Activated CD4-positive, alpha-beta T cell treated with anti-CD3 and anti-CD28 coated beads, Interleukin-2, amount 10 ng/mL, durations not matched to agents 24 days and 14 days (primary cell): Measurements from ENCODE around the gene TEKT3. TPM values are rescaled to one million over a fixed set of nuclear protein-coding genes. Genes with fewer than 3 reads are reported as not detected.

Experiments
- DNase-seq: peaks from one replicate; pipeline ENCODE4 v3.0.0; 2022
- H3K27ac Mint-ChIP-seq: one replicate; pipeline ENCODE4 v1.8.0; 2022; ENCODE audit warnings: mild to moderate bottlenecking, mixed read lengths
- H3K27me3 Mint-ChIP-seq: one replicate; pipeline ENCODE4 v1.8.0; 2022; ENCODE audit warnings: mixed read lengths
- H3K36me3 Mint-ChIP-seq: one replicate; pipeline ENCODE4 v1.8.0; 2022; ENCODE audit warnings: low read depth, mild to moderate bottlenecking, mixed read lengths
- H3K4me1 Mint-ChIP-seq: one replicate; pipeline ENCODE4 v1.8.0; 2021; ENCODE audit warnings: mixed read lengths
- H3K4me3 Mint-ChIP-seq: one replicate; pipeline ENCODE4 v1.8.0; 2022; ENCODE audit warnings: mild to moderate bottlenecking, moderate library complexity, mixed read lengths
- H3K9me3 Mint-ChIP-seq: one replicate; pipeline ENCODE4 v1.8.0; 2021; ENCODE audit warnings: mixed read lengths
- intact Hi-C: fragments of 100-400 bp; cut with micrococcal nuclease; formaldehyde crosslinking; loops from one replicate; pipeline ENCODE4 v1.15.1; 2023
- total RNA-seq: library from RNA; stranded (reverse); gene quantifications from 2 replicates; pipeline ENCODE4 v1.2.3, GENCODE V29; 2022

TEKT3 gene
- not detected in 2 replicates for total RNA-seq

DNA sequence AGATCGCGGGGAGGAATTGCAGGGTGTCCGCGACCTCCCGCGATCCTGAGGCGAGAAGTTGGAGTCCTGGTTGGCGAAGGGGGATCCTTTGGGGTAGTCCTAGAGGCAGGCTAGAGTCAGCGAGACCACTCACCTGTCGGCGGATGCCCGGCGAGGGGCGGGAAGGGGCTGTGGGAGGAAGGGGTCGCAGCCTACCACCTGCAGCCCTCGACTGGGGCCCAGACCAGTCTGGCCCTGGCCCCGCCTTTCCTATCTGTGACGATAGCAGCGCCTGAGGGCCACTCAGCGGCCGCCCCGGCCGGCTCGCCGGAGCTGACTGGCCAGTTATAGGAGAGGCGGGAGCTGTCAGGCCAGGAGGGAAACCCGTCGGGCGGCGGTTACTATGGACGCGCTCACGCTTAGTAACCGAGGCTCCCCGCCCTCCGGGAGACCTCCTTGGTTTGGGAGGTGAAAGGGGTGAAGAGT lies at the start of gene TEKT3:
Gene TEKT3, minus strand, starts transcription at position 213 of the 465 bp plus-strand sequence. CDS start 10,012 bp downstream, outside the sequence.
- Mint-ChIP-seq H3K9me3 (no peaks in the 10 kb centered on the region), H3K27me3 (peaks cover 59% of the 10 kb centered on the region), H3K4me3 (no peak within 1 kb of the TSS), H3K4me1 (peaks cover 4% of the 10 kb centered on the region), H3K27ac (no peak within 1 kb of the TSS), H3K36me3 (no peaks in the 10 kb centered on the region)
- intact Hi-C loops, result no loop called here
- DNase-seq, result peak; percentile 57

DNA sequence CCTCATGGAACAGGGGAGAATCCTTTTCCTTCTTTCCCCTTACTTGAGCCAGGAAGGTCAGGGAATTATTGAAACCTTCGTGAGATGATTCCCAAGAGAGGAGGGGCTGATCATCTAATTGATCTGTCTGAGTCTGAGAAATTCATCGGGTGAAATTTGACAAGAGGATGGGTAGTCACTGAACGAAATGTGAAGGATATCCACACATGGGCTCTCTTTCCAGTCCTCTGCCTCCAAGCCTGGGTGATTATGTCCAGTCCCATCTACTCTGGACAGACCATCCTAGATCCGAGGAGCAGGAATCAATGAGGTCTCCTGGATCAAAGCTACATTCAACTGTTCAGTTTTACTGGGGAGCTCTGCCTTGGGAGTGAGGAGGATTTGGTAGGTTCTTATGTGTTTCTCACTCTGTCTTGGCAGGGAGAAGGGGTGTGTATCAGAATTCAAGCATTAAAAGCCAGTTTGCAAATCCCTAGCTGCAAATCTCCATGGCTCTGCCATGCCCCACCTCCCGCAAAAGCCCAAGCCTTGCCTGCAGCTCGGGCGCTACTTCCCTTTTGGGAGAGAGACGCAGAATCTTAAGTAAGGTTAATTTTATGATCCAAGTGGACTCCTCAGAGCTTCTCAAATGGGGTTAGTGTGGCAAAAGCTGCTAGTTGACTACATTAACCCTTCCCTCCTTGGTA lies 47.1 kb upstream of the TEKT3 start:
- no peak overlapping the region for H3K27ac Mint-ChIP-seq
- no peak overlapping the region for H3K4me3 Mint-ChIP-seq
- intact Hi-C loops, result no loop called here
- no peaks in the 10 kb centered on the region for H3K36me3 Mint-ChIP-seq
- H3K27me3 Mint-ChIP-seq, result peaks cover 7% of the 10 kb centered on the region
- no peak for DNase-seq
- peaks cover 3% of the 10 kb centered on the region for H3K9me3 Mint-ChIP-seq
- H3K4me1 Mint-ChIP-seq, result no peaks in the 10 kb centered on the region

- intact Hi-C loops, result no loop called here
- peaks cover 7% of the 10 kb centered on the region for H3K27me3 Mint-ChIP-seq
- H3K27ac Mint-ChIP-seq, result no peak overlapping the region
- H3K36me3 Mint-ChIP-seq, result no peaks in the 10 kb centered on the region
- H3K4me1 Mint-ChIP-seq, result no peaks in the 10 kb centered on the region
- H3K9me3 Mint-ChIP-seq, result peaks cover 3% of the 10 kb centered on the region
- DNase-seq, result no peak
- H3K4me3 Mint-ChIP-seq, result no peak overlapping the region
These were observed 44.7 kb upstream of the TEKT3 start for GRCh38 chr17:15386083-15386482.

DNA sequence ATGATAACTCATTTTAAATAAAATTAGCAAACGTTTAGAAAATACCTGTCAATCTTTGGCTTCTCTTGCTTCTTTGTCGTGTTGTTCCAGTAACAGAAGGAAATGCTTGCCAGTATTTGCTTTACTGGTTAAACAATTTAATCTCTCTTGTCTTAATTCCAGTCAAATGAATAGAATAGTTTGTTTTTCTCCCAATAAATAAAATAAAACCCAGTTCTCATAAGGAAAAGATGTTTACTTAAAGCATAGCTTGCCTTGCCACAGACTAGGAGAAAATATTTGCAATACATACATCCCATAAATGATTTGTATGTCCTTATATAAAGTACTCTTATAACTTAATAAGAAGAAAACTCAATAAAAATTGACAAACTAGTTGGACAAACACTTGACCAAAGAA lies 43.9 kb upstream of the TEKT3 start:
- DNase-seq, result no peak
- intact Hi-C loops, result no loop called here
- Mint-ChIP-seq H3K36me3 (no peaks in the 10 kb centered on the region), H3K9me3 (peaks cover 3% of the 10 kb centered on the region), H3K27me3 (peaks cover 7% of the 10 kb centered on the region), H3K4me3 (no peak overlapping the region), H3K27ac (no peak overlapping the region), H3K4me1 (no peaks in the 10 kb centered on the region)

DNA sequence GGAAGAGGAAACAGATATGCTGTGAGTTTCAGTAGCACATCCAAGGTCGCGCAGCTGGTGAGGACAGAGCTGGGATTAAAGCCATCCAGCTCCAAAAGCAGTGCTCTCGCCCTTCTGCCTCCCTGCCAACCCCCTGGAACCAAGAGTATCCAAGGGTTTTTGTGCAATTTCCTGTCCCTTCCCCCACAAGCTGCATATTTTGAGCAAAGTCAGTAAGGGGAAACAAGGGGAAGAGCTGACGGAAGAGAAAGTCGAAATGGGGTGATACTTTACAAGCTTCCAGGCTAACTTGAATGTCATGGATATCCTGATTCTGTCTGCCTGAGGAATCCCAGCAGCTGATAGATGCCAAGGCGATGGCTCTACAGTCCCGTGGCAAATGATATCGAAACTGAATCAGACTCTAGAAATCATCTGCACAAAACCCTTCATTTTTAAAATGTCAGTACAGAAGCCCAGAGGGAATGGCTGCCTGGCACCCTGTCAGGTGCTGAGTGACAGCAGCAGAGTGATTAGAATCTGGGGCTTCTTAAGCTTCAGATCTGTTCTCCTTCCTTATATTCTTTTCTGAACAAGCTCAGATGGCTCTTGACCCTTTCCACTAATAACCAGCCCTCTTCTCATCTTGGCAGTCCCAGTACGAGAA lies 42.9 kb upstream of the TEKT3 start:
- Mint-ChIP-seq H3K9me3 (peaks cover 3% of the 10 kb centered on the region), H3K4me1 (no peaks in the 10 kb centered on the region), H3K4me3 (no peak overlapping the region), H3K36me3 (no peaks in the 10 kb centered on the region), H3K27me3 (peaks cover 7% of the 10 kb centered on the region), H3K27ac (no peak overlapping the region)
- no peak for DNase-seq
- intact Hi-C loops, result no loop called here

GRCh38 chr17:15382914-15383313 lies 41.5 kb upstream of the TEKT3 start:
- H3K9me3 Mint-ChIP-seq, result peaks cover 3% of the 10 kb centered on the region
- H3K27me3 Mint-ChIP-seq, result peaks cover 7% of the 10 kb centered on the region
- H3K4me1 Mint-ChIP-seq, result no peaks in the 10 kb centered on the region
- intact Hi-C loops, result no loop called here
- no peaks in the 10 kb centered on the region for H3K36me3 Mint-ChIP-seq
- no peak overlapping the region for H3K27ac Mint-ChIP-seq
- no peak overlapping the region for H3K4me3 Mint-ChIP-seq
- no peak for DNase-seq

DNA sequence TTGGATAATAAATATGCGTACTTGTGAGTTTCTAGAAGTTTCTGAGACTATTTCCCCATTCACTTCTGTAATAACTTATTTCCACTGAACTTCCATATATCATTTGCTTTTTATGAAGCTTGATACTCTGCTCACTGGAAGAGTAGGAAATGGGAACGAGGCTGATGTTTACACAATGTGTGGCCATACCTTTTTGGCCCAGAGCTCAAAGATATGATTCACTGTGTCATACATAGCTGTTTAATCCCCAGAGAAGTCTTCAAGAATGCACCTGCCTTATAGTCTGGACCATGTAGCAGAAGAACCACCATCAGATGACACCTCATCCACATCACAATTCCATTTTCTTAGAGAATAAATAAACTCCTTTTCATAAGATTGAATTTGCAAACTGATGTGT lies 40.3 kb upstream of the TEKT3 start:
- H3K27me3 Mint-ChIP-seq, result peaks cover 4% of the 10 kb centered on the region
- no peak overlapping the region for H3K4me3 Mint-ChIP-seq
- intact Hi-C loops, result no loop called here
- no peak for DNase-seq
- H3K4me1 Mint-ChIP-seq, result no peaks in the 10 kb centered on the region
- peaks cover 3% of the 10 kb centered on the region for H3K9me3 Mint-ChIP-seq
- H3K27ac Mint-ChIP-seq, result no peak overlapping the region
- H3K36me3 Mint-ChIP-seq, result no peaks in the 10 kb centered on the region

DNA sequence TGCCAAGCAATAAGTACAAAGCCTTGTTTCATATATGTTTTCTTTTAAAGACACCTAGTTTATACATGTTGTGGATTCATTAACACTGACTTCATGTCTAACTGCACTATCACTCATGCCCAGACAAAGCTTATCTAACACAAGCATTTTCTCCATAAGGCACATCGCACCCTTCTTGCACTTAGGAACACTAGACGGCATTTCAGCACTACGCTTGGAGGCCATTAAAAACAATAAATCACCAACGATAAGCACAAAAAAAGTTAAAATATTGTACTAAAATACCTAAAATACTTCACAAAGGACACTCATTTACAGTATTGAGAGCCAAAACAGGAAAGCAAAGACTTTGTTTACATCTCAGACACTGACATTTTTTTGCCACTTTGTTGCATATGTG lies 39.0 kb upstream of the TEKT3 start:
- Mint-ChIP-seq H3K36me3 (no peaks in the 10 kb centered on the region), H3K27ac (no peak overlapping the region), H3K4me3 (no peak overlapping the region), H3K4me1 (no peaks in the 10 kb centered on the region), H3K27me3 (peaks cover 2% of the 10 kb centered on the region), H3K9me3 (no peaks in the 10 kb centered on the region)
- intact Hi-C loops, result no loop called here
- DNase-seq, result no peak

DNA sequence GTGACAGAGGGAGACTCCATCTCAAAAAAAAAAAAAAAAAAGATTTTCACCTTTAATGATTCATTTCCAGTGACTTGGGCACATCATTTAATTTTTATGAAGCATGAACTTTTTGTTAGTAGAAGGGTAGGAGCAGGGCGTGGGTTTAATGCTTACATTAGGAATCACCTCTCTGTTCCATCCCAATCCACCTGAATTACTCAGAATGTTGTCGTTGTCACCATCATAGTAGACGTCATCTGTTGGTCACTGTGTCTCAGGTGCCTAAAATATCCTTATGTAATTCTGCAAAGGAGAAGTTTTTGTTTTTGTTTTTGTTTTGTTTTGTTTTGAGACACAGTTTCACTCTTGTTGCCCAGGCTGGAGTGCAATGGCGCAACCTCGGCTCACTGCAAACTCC lies 38.3 kb upstream of the TEKT3 start:
- no peak overlapping the region for H3K27ac Mint-ChIP-seq
- H3K4me1 Mint-ChIP-seq, result no peaks in the 10 kb centered on the region
- H3K36me3 Mint-ChIP-seq, result no peaks in the 10 kb centered on the region
- H3K9me3 Mint-ChIP-seq, result no peaks in the 10 kb centered on the region
- no peak overlapping the region for H3K4me3 Mint-ChIP-seq
- intact Hi-C loops, result no loop called here
- H3K27me3 Mint-ChIP-seq, result peaks cover 1% of the 10 kb centered on the region
- no peak for DNase-seq

- intact Hi-C loops, result no loop called here
- H3K27me3 Mint-ChIP-seq, result no peaks in the 10 kb centered on the region
- no peaks in the 10 kb centered on the region for H3K4me1 Mint-ChIP-seq
- no peaks in the 10 kb centered on the region for H3K9me3 Mint-ChIP-seq
- no peak overlapping the region for H3K4me3 Mint-ChIP-seq
- no peak for DNase-seq
- no peaks in the 10 kb centered on the region for H3K36me3 Mint-ChIP-seq
- no peak overlapping the region for H3K27ac Mint-ChIP-seq
These were observed 36.8 kb upstream of the TEKT3 start for GRCh38 chr17:15378243-15378642.

DNA sequence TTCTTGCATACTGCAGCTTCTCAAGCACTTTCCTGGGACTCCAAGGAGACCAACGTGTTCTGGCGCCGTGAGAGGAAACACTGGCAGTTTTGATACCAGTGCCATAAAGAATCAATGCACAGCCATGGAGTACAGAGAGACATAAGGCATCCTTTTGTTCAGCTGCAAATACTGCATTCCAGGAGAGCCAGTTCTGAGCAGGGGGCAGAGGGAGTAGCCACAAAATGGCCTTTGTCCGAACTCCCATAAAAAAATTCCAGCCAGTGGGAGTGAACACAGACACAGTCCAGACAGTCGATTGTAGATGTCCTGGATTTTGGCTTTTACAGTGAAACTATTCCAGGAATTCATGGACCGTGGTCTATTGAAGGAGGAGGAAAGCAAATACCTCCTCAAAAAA lies 36.2 kb upstream of the TEKT3 start:
- no peaks in the 10 kb centered on the region for H3K9me3 Mint-ChIP-seq
- H3K36me3 Mint-ChIP-seq, result no peaks in the 10 kb centered on the region
- no peak overlapping the region for H3K4me3 Mint-ChIP-seq
- H3K4me1 Mint-ChIP-seq, result no peaks in the 10 kb centered on the region
- no peaks in the 10 kb centered on the region for H3K27me3 Mint-ChIP-seq
- intact Hi-C loops, result no loop called here
- DNase-seq, result no peak
- H3K27ac Mint-ChIP-seq, result no peak overlapping the region

- Mint-ChIP-seq H3K9me3 (no peaks in the 10 kb centered on the region), H3K4me1 (no peaks in the 10 kb centered on the region), H3K27me3 (no peaks in the 10 kb centered on the region), H3K36me3 (no peaks in the 10 kb centered on the region), H3K4me3 (no peak overlapping the region), H3K27ac (no peak overlapping the region)
- no peak for DNase-seq
- intact Hi-C loops, result no loop called here
These were observed 35.8 kb upstream of the TEKT3 start for GRCh38 chr17:15377200-15377599.

GRCh38 chr17:15371376-15372130 lies 30.2 kb upstream of the TEKT3 start:
- no peaks in the 10 kb centered on the region for H3K9me3 Mint-ChIP-seq
- intact Hi-C loops, result no loop called here
- no peak overlapping the region for H3K27ac Mint-ChIP-seq
- no peak for DNase-seq
- H3K4me3 Mint-ChIP-seq, result no peak overlapping the region
- no peaks in the 10 kb centered on the region for H3K27me3 Mint-ChIP-seq
- H3K36me3 Mint-ChIP-seq, result no peaks in the 10 kb centered on the region
- H3K4me1 Mint-ChIP-seq, result no peaks in the 10 kb centered on the region

- no peak for DNase-seq
- Mint-ChIP-seq H3K4me3 (no peak overlapping the region), H3K9me3 (no peaks in the 10 kb centered on the region), H3K27ac (no peak overlapping the region), H3K36me3 (no peaks in the 10 kb centered on the region), H3K27me3 (no peaks in the 10 kb centered on the region), H3K4me1 (no peaks in the 10 kb centered on the region)
- intact Hi-C loops, result no loop called here
These were observed 27.2 kb upstream of the TEKT3 start for GRCh38 chr17:15368600-15368999.
